HepG2 (cell line): ENCODE results near the gene U2AF2. TPM values are rescaled to one million over a fixed set of nuclear protein-coding genes. Genes with fewer than 3 reads are reported as not detected.

Source experiments
- AHR ChIP-seq: IDR thresholded peaks from 2 replicates; pipeline ENCODE4 v1.6.1; 2018; ENCODE audit warnings: missing genetic modification reagents, missing compliant biosample characterization
- CHCHD3 ChIP-seq: sonication (generic); formaldehyde crosslinking; IDR thresholded peaks from 2 replicates; pipeline ENCODE4 v1.8.0; 2022; ENCODE audit warnings: mild to moderate bottlenecking, missing genetic modification reagents, moderate library complexity
- EED ChIP-seq: sonication (generic); formaldehyde crosslinking; IDR thresholded peaks from 2 replicates; pipeline ENCODE4 v1.5.0; 2020; ENCODE audit warnings: mild to moderate bottlenecking, missing genetic modification reagents
- IKZF1 ChIP-seq: fragments of 450-650 bp; IDR thresholded peaks from 2 replicates; pipeline ENCODE4 v1.7.1; 2016
- SALL1 ChIP-seq: sonication (generic); formaldehyde crosslinking; IDR thresholded peaks from 2 replicates; pipeline ENCODE4 v1.8.0; 2022; ENCODE audit warnings: mild to moderate bottlenecking, missing genetic modification reagents
- SMC3 ChIP-seq: IDR thresholded peaks from 2 replicates; pipeline ENCODE4 v1.6.1; 2011; ENCODE audit warnings: low read length, improper control_type of control experiment
- ZBTB38 ChIP-seq: sonication (generic); formaldehyde crosslinking; IDR thresholded peaks from 2 replicates; pipeline ENCODE4 v1.5.1; 2020; ENCODE audit warnings: mild to moderate bottlenecking, missing genetic modification reagents
- ZFX ChIP-seq: sonication (generic); formaldehyde crosslinking; IDR thresholded peaks from 2 replicates; pipeline ENCODE4 v1.4.0; 2020; ENCODE audit warnings: mild to moderate bottlenecking, low read depth, missing genetic modification reagents, moderate library complexity
- ZNF33B ChIP-seq: sonication (generic); formaldehyde crosslinking; IDR thresholded peaks from 2 replicates; pipeline ENCODE4 v1.5.1; 2020; ENCODE audit warnings: mild to moderate bottlenecking, missing genetic modification reagents
- ZNF460 ChIP-seq: sonication (generic); formaldehyde crosslinking; IDR thresholded peaks from 2 replicates; pipeline ENCODE4 v1.5.1; 2020; ENCODE audit warnings: missing genetic modification reagents, mild to moderate bottlenecking, borderline replicate concordance
- ZNF720 ChIP-seq: sonication (generic); formaldehyde crosslinking; IDR thresholded peaks from 2 replicates; pipeline ENCODE4 v1.4.0; 2020; ENCODE audit warnings: missing genetic modification reagents
- ZNF737 ChIP-seq: sonication (generic); formaldehyde crosslinking; IDR thresholded peaks from 2 replicates; pipeline ENCODE4 v1.5.0; 2020; ENCODE audit warnings: missing genetic modification reagents, mild to moderate bottlenecking, borderline replicate concordance
- ZNF747 ChIP-seq: sonication (generic); formaldehyde crosslinking; IDR thresholded peaks from 2 replicates; pipeline ENCODE4 v1.8.1; 2023; ENCODE audit warnings: missing genetic modification reagents, mild to moderate bottlenecking, borderline replicate concordance
- polyA plus RNA-seq, 8 experiments: library from polyadenylated mRNA; depleted of rRNA in 3 of 8; stranded (reverse) in 7 of 8; unstranded in 1 of 8; fragments of >200 nt; fragmentation: Illumina TruSeq in 4 of 8; extraction: Trizol in 4 of 8; gene quantifications; 2 replicates each; pipeline versions ENCODE4 v1.2.1 to v1.2.3, GENCODE V29; 2011 to 2016; ENCODE audit warnings: low read depth in 4 of 8, missing spikeins in 1 of 8, mixed read lengths in 1 of 8; ENCODE audit not compliant: insufficient read depth in 1 of 8
- total RNA-seq, 5 experiments: library from RNA; depleted of rRNA; stranded (reverse); fragments of >200 nt; fragmentation: Illumina TruSeq; extraction: Trizol; gene quantifications; 2 replicates each; pipeline ENCODE4 v1.2.3, GENCODE V29; 2016; ENCODE audit warnings: low read depth in 1 of 5
- TF ChIP-seq, protein P1 (sequence below): IDR thresholded peaks from 2 replicates; pipeline ENCODE4 v1.6.1; 2016; ENCODE audit warnings: missing biosample characterization, missing genetic modification reagents, low read depth
- TF ChIP-seq, protein P2 (sequence below): sonication (generic); formaldehyde crosslinking; IDR thresholded peaks from 2 replicates; pipeline ENCODE4 v1.4.0; 2020; ENCODE audit warnings: missing genetic modification reagents
- TF ChIP-seq, protein P3 (sequence below): sonication (generic); IDR thresholded peaks from 2 replicates; pipeline ENCODE4 v1.6.1; 2016; ENCODE audit warnings: low read depth, borderline replicate concordance
- TF ChIP-seq, protein P4 (sequence below): sonication (generic); formaldehyde crosslinking; IDR thresholded peaks from 2 replicates; pipeline ENCODE4 v1.4.0; 2020; ENCODE audit warnings: missing genetic modification reagents, low read depth, mild to moderate bottlenecking, borderline replicate concordance
- TF ChIP-seq, protein P5 (sequence below): sonication (generic); formaldehyde crosslinking; IDR thresholded peaks from 2 replicates; pipeline ENCODE4 v1.9.0; 2021; ENCODE audit warnings: missing genetic modification reagents, borderline replicate concordance
- TF ChIP-seq, protein P6 (sequence below): sonication (generic); formaldehyde crosslinking; IDR thresholded peaks from 2 replicates; pipeline ENCODE4 v1.4.0; 2020; ENCODE audit warnings: missing genetic modification reagents
- TF ChIP-seq, protein P7 (sequence below): sonication (generic); formaldehyde crosslinking; IDR thresholded peaks from 2 replicates; pipeline ENCODE4 v1.4.0; 2020; ENCODE audit warnings: missing genetic modification reagents

U2AF2 gene
- total and polyA plus RNA-seq, 2 of the 13 experiments (the other 11 are each of a cell fraction or from before 2014, with no cell fraction given): 84.3 to 124 TPM

DNA sequence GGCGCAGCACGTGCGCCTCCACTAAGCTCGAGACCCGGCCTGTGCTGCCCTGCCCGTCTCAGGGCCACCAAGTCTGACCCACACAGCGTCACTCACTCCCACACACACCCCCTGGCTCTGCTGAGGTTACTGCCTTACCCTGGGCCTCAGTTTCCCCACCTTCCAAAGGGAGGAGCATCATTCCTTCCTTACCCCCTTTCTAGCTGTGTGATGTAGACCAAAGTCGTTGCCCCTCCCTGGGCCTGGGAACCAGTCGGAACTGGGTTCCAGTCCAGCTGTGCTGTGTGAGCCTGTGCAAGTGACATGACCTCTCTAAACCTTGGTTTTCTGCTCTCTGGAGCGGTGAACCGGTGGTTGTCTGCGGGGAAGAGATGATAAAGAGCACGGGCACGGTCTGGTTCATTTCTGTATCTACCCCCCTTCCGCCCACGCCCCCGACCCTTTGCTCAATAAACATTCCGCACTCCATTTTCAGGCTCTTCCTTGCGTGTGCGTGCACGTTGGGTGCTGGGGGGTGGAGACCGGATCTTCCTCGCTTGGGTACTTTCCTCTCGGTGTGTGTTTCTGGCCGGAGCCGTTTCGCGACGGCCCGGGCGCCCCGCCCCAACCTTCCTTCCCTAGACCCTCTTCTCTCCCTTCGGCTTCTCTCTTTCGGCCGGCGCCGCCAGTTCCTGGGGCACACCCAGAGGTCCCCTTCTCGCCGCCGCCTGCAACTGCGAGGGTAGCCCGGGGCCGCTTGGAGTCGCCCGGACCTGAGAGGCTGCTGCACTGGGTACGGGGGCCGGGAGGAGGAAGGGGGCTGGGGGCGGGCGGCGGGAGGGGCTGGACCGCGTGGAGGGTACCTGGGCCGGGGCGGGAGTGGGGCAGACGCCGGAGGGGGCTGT lies 11.6 kb upstream of the U2AF2 start, which contains the start of gene ZNF581 (continued):
- TF ChIP-seq, protein P1, sequence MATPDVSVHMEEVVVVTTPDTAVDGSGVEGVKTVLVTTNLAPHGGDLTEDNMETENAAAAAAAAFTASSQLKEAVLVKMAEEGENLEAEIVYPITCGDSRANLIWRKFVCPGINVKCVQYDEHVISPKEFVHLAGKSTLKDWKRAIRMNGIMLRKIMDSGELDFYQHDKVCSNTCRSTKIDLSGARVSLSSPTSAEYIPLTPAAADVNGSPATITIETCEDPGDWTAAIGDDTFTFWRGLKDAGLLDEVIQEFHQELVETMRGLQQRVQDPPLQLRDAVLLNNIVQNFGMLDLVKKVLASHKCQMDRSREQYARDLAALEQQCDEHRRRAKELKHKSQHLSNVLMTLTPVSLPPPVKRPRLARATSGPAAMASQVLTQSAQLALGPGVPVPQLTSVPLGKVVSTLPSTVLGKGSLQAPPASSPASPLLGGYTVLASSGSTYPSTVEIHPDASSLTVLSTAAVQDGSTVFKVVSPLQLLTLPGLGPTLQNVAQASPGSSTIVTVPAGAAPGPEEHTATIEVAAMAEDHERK (CRISPR knock-in tag): no peak
- TF ChIP-seq AHR (CRISPR knock-in tag) (peak; percentile 82; the same call in 1 of the 2 replicates), SMC3 (no peak), ZNF33B (no peak), CHCHD3 (CRISPR knock-in tag) (no peak), ZBTB38 (CRISPR knock-in tag) (peak; percentile 60; the same call in 1 of the 2 replicates), ZFX (CRISPR knock-in tag) (peak; percentile 65), IKZF1 (no peak), SALL1 (peak; percentile 73), ZNF720 (CRISPR knock-in tag) (no peak), ZNF737 (CRISPR knock-in tag) (no peak), ZNF747 (CRISPR knock-in tag) (no peak), ZNF460 (CRISPR knock-in tag) (no peak), EED (CRISPR knock-in tag) (no peak)
- TF ChIP-seq, protein P2, sequence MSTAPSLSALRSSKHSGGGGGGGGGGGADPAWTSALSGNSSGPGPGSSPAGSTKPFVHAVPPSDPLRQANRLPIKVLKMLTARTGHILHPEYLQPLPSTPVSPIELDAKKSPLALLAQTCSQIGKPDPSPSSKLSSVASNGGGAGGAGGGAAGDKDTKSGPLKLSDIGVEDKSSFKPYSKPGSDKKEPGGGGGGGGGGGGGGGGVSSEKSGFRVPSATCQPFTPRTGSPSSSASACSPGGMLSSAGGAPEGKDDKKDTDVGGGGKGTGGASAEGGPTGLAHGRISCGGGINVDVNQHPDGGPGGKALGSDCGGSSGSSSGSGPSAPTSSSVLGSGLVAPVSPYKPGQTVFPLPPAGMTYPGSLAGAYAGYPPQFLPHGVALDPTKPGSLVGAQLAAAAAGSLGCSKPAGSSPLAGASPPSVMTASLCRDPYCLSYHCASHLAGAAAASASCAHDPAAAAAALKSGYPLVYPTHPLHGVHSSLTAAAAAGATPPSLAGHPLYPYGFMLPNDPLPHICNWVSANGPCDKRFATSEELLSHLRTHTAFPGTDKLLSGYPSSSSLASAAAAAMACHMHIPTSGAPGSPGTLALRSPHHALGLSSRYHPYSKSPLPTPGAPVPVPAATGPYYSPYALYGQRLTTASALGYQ: no peak; the same call in 1 of the 2 replicates
- TF ChIP-seq, protein P3, sequence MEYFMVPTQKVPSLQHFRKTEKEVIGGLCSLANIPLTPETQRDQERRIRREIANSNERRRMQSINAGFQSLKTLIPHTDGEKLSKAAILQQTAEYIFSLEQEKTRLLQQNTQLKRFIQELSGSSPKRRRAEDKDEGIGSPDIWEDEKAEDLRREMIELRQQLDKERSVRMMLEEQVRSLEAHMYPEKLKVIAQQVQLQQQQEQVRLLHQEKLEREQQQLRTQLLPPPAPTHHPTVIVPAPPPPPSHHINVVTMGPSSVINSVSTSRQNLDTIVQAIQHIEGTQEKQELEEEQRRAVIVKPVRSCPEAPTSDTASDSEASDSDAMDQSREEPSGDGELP: no peak
- TF ChIP-seq, protein P4, sequence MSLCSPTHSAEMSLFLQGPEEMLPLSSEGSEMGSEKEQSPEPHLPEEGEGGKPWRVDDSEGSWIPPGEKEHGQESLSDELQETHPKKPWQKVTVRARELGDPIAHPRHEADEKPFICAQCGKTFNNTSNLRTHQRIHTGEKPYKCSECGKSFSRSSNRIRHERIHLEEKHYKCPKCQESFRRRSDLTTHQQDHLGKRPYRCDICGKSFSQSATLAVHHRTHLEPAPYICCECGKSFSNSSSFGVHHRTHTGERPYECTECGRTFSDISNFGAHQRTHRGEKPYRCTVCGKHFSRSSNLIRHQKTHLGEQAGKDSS (CRISPR knock-in tag): peak; percentile 83; the same call in 1 of the 2 replicates
- TF ChIP-seq, protein P5, sequence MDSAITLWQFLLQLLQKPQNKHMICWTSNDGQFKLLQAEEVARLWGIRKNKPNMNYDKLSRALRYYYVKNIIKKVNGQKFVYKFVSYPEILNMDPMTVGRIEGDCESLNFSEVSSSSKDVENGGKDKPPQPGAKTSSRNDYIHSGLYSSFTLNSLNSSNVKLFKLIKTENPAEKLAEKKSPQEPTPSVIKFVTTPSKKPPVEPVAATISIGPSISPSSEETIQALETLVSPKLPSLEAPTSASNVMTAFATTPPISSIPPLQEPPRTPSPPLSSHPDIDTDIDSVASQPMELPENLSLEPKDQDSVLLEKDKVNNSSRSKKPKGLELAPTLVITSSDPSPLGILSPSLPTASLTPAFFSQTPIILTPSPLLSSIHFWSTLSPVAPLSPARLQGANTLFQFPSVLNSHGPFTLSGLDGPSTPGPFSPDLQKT (CRISPR knock-in tag): no peak
- TF ChIP-seq, protein P6, sequence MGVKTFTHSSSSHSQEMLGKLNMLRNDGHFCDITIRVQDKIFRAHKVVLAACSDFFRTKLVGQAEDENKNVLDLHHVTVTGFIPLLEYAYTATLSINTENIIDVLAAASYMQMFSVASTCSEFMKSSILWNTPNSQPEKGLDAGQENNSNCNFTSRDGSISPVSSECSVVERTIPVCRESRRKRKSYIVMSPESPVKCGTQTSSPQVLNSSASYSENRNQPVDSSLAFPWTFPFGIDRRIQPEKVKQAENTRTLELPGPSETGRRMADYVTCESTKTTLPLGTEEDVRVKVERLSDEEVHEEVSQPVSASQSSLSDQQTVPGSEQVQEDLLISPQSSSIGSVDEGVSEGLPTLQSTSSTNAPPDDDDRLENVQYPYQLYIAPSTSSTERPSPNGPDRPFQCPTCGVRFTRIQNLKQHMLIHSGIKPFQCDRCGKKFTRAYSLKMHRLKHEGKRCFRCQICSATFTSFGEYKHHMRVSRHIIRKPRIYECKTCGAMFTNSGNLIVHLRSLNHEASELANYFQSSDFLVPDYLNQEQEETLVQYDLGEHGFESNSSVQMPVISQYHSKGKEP (CRISPR knock-in tag): 0 out of 2 replicates have a peak, but pooled peaks have one; percentile 25
- TF ChIP-seq, protein P7, sequence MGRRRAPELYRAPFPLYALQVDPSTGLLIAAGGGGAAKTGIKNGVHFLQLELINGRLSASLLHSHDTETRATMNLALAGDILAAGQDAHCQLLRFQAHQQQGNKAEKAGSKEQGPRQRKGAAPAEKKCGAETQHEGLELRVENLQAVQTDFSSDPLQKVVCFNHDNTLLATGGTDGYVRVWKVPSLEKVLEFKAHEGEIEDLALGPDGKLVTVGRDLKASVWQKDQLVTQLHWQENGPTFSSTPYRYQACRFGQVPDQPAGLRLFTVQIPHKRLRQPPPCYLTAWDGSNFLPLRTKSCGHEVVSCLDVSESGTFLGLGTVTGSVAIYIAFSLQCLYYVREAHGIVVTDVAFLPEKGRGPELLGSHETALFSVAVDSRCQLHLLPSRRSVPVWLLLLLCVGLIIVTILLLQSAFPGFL (CRISPR knock-in tag): no peak
